K562 (cell line): ENCODE results near the gene SYVN1. TPM values are rescaled to one million over a fixed set of nuclear protein-coding genes. Genes with fewer than 3 reads are reported as not detected.

Source experiments
- BCLAF1 ChIP-seq, 2 experiments: fragments of 450-650 bp in 1 of 2; IDR thresholded peaks; 2 replicates each; pipeline ENCODE4 v1.6.1; 2011 to 2017; ENCODE audit warnings: low read depth in 2 of 2, antibody characterized with exemption in 1 of 2, borderline replicate concordance in 1 of 2, low read length in 1 of 2, mild to moderate bottlenecking in 1 of 2, mixed read lengths in 1 of 2; ENCODE audit not compliant: control insufficient read depth in 1 of 2
- DNMT1 ChIP-seq: fragments of 450-650 bp; IDR thresholded peaks from 2 replicates; pipeline ENCODE4 v1.6.1; 2016; ENCODE audit warnings: antibody characterized with exemption, mild to moderate bottlenecking
- EGR1 ChIP-seq: fragments of 450-650 bp; conservative IDR thresholded peaks from 2 replicates; pipeline ENCODE4 v1.6.1; 2017; ENCODE audit warnings: mild to moderate bottlenecking
- HDAC2 ChIP-seq: fragments of 450-650 bp; IDR thresholded peaks from 2 replicates; pipeline ENCODE4 v1.6.1; 2016; ENCODE audit warnings: mild to moderate bottlenecking
- KLF6 ChIP-seq: fragments of 250-450 bp; sonication (Bioruptor Pico); IDR thresholded peaks from 2 replicates; pipeline ENCODE4 v1.4.0; 2020; ENCODE audit warnings: mild to moderate bottlenecking, moderate library complexity, borderline replicate concordance
- MBD2 ChIP-seq: sonication (generic); IDR thresholded peaks from 2 replicates; pipeline ENCODE4 v1.6.1; 2016; ENCODE audit warnings: low read depth, borderline replicate concordance
- RBFOX2 ChIP-seq: fragments of 200-400 bp; formaldehyde crosslinking; IDR thresholded peaks from 2 replicates; pipeline ENCODE4 v1.6.1; 2017; ENCODE audit warnings: low read depth, mild to moderate bottlenecking, low read length, moderate library complexity
- RFX5 ChIP-seq: IDR thresholded peaks from 2 replicates; pipeline ENCODE4 v1.6.1; 2011; ENCODE audit warnings: low read depth, mild to moderate bottlenecking, improper control_type of control experiment, low read length
- ZBTB8A ChIP-seq: fragments of 450-650 bp; IDR thresholded peaks from 2 replicates; pipeline ENCODE4 v1.6.1; 2018; ENCODE audit warnings: mild to moderate bottlenecking, moderate library complexity; ENCODE audit not compliant: partially characterized antibody
- ZFP1 ChIP-seq: fragments of 450-650 bp; formaldehyde crosslinking; IDR thresholded peaks from 2 replicates; pipeline ENCODE4 v1.4.0; 2020; ENCODE audit warnings: mild to moderate bottlenecking, mixed read lengths
- ZMIZ1 ChIP-seq, 2 experiments: fragments of 150-350 bp in 1 of 2; IDR thresholded peaks; 2 replicates each; pipeline ENCODE4 v1.6.1; 2012 to 2016; ENCODE audit warnings: low read depth in 2 of 2, low read length in 2 of 2, mild to moderate bottlenecking in 1 of 2, moderate library complexity in 1 of 2
- ZNF133 ChIP-seq: fragments of 250-450 bp; sonication (Bioruptor Pico); IDR thresholded peaks from 2 replicates; pipeline ENCODE4 v1.4.0; 2020; ENCODE audit warnings: mild to moderate bottlenecking
- ZNF324 ChIP-seq: fragments of 250-450 bp; sonication (Bioruptor Pico); IDR thresholded peaks from 2 replicates; pipeline ENCODE4 v1.4.0; 2020; ENCODE audit warnings: mild to moderate bottlenecking
- ZNF75A ChIP-seq: fragments of 450-650 bp; formaldehyde crosslinking; IDR thresholded peaks from 2 replicates; pipeline ENCODE4 v1.4.0; 2020; ENCODE audit warnings: mild to moderate bottlenecking
- polyA plus RNA-seq, 8 experiments: library from polyadenylated mRNA; depleted of rRNA in 4 of 8; stranded (reverse) in 5 of 8; unstranded in 3 of 8; fragments of >200 nt; fragmentation: Nextera tagmentation in 2 of 8; fragmentation: Illumina TruSeq in 1 of 8; extraction: Ambion mirVana in 2 of 8; extraction: Trizol in 1 of 8; gene quantifications; 2 replicates each; pipeline versions ENCODE4 v1.2.1 to v1.2.3, GENCODE V29; 2011 to 2014; ENCODE audit warnings: inconsistent platforms in 1 of 8, missing spikeins in 1 of 8
- total RNA-seq, 7 experiments: library from RNA; depleted of rRNA in 6 of 7; stranded (reverse); fragments of >200 nt in 6 of 7; fragmentation: Illumina TruSeq in 2 of 7; extraction: Trizol in 2 of 7; gene quantifications; 2 replicates each; pipeline versions ENCODE4 v1.2.1 to v1.2.3, GENCODE V29; 2011 to 2021; ENCODE audit warnings: low replicate concordance in 1 of 7
- TF ChIP-seq, protein P1 (sequence below): fragments of 250-450 bp; sonication (Bioruptor Pico); IDR thresholded peaks from 2 replicates; pipeline ENCODE4 v1.9.0; 2021; ENCODE audit warnings: mild to moderate bottlenecking, inconsistent platforms
- TF ChIP-seq, protein P2 (sequence below): fragments of 450-650 bp; formaldehyde crosslinking; IDR thresholded peaks from 2 replicates; pipeline ENCODE4 v1.4.0; 2020; ENCODE audit warnings: mild to moderate bottlenecking, moderate library complexity

Gene SYVN1
- total and polyA plus RNA-seq, 9 of the 15 experiments (the other 6 are each of a cell fraction or from before 2014, with no cell fraction given), result 0.41 to 47.4 (median 9.9) TPM

DNA sequence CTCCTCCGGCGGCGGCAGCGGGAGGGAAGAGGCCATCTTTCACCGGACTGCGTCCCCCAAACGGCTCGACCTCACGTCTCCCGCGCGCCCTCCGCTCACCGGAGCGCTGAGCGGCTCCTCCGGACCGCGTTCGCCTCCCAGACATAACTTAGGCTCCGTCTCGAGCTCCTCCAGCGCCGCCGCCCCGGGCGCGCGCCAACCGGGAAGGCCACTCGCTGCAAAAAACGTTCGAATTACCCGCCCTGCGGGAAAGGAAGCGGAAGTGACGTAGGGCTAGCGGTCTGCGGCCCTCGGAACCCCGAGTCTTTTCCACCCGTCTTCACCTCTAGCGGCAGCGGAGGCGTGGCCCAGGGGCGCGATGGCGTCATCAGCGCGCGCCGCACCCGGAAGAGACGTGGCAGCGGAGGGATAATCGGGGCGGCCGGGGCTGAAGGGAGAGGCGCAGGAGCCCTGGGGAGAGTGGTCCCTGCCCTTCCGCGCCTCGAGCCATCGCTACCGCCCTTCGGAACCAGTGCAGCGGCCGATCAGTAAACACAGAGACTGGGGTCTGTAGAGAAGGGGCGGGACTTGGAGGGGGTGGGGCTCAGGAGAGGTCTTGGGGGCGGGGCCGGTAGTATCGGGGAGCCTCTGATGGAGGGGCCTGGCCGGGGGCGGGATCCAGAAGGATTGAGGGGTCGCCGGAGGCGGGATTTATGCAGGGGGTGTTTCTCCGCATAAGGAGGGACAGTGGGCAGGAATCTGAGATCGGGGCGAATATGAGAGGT is 50.3 kb downstream of the SYVN1 start, which contains the start of the genes CDCA5 and ZFPL1 (continued):
- TF ChIP-seq BCLAF1 (IDR thresholded peaks at IDR 0.05; ENCODE audit: borderline replicate concordance in 1 of 2, control insufficient read depth in 1 of 2, low read depth in 2 of 2, low read length in 1 of 2) (no peak), ZFP1 (CRISPR knock-in tag) (no peak), DNMT1 (no peak), ZNF75A (no peak), ZMIZ1 (IDR thresholded peaks at IDR 0.05; ENCODE audit: low read depth in 2 of 2, low read length in 2 of 2) (peak in 1 of 2 experiments; percentile 44; a peak in 1 of 4 replicates), MBD2 (peak; percentile 78; the same call in 1 of the 2 replicates), KLF6 (CRISPR knock-in tag) (0 out of 2 replicates have a peak, but pooled peaks have one; percentile 51), ZNF133 (0 out of 2 replicates have a peak, but pooled peaks have one; percentile 23), RFX5 (peak; percentile 50; the same call in 1 of the 2 replicates), RBFOX2 (peak; percentile 97), ZNF324 (CRISPR knock-in tag) (no peak), ZBTB8A (no peak), EGR1 (peak; percentile 66), HDAC2 (peak; percentile 83; the same call in 1 of the 2 replicates)
- TF ChIP-seq, protein P1, sequence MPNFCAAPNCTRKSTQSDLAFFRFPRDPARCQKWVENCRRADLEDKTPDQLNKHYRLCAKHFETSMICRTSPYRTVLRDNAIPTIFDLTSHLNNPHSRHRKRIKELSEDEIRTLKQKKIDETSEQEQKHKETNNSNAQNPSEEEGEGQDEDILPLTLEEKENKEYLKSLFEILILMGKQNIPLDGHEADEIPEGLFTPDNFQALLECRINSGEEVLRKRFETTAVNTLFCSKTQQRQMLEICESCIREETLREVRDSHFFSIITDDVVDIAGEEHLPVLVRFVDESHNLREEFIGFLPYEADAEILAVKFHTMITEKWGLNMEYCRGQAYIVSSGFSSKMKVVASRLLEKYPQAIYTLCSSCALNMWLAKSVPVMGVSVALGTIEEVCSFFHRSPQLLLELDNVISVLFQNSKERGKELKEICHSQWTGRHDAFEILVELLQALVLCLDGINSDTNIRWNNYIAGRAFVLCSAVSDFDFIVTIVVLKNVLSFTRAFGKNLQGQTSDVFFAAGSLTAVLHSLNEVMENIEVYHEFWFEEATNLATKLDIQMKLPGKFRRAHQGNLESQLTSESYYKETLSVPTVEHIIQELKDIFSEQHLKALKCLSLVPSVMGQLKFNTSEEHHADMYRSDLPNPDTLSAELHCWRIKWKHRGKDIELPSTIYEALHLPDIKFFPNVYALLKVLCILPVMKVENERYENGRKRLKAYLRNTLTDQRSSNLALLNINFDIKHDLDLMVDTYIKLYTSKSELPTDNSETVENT (CRISPR knock-in tag), result peak; percentile 69; the same call in 1 of the 2 replicates
- TF ChIP-seq, protein P2, sequence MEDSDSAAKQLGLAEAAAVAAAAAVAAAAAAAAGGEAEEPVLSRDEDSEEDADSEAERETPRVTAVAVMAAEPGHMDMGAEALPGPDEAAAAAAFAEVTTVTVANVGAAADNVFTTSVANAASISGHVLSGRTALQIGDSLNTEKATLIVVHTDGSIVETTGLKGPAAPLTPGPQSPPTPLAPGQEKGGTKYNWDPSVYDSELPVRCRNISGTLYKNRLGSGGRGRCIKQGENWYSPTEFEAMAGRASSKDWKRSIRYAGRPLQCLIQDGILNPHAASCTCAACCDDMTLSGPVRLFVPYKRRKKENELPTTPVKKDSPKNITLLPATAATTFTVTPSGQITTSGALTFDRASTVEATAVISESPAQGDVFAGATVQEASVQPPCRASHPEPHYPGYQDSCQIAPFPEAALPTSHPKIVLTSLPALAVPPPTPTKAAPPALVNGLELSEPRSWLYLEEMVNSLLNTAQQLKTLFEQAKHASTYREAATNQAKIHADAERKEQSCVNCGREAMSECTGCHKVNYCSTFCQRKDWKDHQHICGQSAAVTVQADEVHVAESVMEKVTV (CRISPR knock-in tag), result peak; percentile 42; the same call in 1 of the 2 replicates
